Prostate gland (tissue), 2 donors: ENCODE measurements around the gene B4GAT1.

Experiments
- CTCF ChIP-seq, 4 experiments: fragments of 200-600 bp in 2 of 4; fragments of 450-650 bp in 2 of 4; sonication (generic) in 2 of 4; IDR thresholded peaks; 1 replicate in 3 of 4; 2 replicates in 1 of 4; pipeline ENCODE4 v1.5.1; 2016 to 2019; ENCODE audit warnings: antibody characterized with exemption in 4 of 4, mild to moderate bottlenecking in 2 of 4, moderate library complexity in 2 of 4
- POLR2A ChIP-seq: fragments of 450-650 bp; IDR thresholded peaks from one replicate; pipeline ENCODE4 v1.6.1; 2016; ENCODE audit warnings: antibody characterized with exemption, mild to moderate bottlenecking
- POLR2AphosphoS5 ChIP-seq: sonication (generic); formaldehyde crosslinking; IDR thresholded peaks from one replicate; pipeline ENCODE4 v1.6.1; 2017; ENCODE audit warnings: antibody characterized with exemption

DNA sequence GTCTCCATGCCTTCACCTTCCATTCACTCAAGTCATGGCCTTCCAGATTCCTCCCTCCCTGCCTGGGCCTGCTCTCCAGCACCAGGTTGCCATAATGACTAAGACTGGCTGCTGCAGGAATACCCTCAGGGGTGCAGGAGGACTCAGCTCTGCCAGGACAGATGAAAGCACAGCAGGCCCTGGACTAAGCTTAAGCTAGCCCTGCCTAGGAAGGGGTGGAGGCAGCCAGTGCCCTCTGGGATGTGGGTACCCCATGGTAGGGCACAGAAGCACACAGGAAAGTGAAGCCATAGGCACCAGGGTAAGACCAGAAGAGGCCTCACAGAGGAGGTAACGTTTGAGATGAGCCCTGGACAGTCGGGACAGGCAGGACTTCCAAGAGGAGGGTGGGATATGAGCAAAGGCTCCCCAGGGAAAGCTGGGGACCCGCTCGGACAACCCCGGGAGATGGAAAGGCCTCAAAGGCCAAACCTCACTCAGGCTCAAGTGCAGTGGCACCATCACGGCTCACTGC is 8.2 kb downstream of the B4GAT1 start:
- TF ChIP-seq POLR2A (no peak), CTCF (IDR thresholded peaks at IDR 0.05) (no peak), POLR2AphosphoS5 (no peak)
